ENCODE data around the gene CASP8.
A peak's percentile ranks its signal among the peaks of the same experiment; 100 is the strongest.
"Not testable (repeated sequence)": the region's sequence is repeated elsewhere in the genome, so short reads cannot be mapped to it uniquely, and the experiment has no call there.

The CASP8 gene

DNA sequence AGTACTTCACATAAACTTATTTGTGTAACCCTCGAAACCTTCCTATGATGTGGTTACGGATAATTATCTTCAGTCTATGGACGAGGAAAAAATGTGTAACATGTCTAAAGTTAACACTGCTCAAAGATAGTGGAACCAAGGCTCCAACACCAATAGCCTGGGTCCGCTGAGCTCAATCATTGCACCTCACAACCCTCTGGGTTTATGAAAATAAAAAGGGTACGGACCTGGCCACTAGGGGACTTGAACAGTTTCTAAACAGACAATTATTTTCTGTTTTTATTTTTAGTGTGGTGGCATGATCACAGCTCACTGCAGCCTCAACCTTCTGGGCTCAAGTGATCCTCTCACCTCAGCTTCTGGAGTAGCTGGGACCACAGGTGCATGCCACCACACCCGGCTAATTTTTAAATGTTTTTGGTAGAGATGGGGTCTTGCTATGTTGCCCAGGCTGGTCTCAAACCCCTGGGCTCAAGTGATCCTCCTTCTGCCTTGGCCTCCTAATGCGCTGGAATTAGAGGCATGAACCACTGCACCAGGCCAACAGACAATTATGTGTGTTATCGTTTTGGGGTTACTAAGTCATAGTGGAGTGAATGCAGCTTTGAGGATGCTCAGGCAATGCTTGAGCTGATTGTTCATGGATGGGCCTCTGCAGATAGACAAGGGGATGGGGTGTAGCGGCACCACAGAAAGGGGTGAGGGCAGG lies 10.1 kb downstream of the CASP8 start:
- DNase-seq, result peak in 1 of 5 experiments; percentile 27

DNA sequence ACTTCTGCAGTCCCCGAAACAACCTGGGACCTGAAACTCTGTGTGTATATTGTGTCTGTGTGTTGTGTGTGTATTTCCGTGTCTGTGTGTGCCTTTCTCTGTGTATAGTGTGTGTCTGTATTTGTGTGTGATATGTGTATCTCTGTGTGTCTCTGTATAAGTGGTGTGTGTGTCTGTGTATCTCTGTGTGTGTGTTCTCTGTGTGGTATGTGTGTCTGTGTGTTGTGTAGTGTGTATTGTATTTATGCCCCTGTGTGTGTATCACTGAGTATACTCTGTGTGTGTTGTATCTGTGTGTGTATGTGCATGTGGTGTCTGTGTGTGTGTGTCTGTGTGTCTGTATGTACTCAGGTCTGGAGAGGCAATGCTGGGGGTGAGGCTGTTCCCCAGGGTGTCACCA lies 11.6 kb downstream of the CASP8 start:
- DNase-seq, result no peak

GRCh38 chr2:201273330-201273983 lies 13.1 kb downstream of the CASP8 start:
- peak in 1 of 5 experiments; percentile 56 for DNase-seq

GRCh38 chr2:201275069-201275468 lies 14.7 kb downstream of the CASP8 start:
- DNase-seq, result no peak

- no peak for DNase-seq
These were observed 15.7 kb downstream of the CASP8 start for GRCh38 chr2:201275990-201276389.

- no peak for DNase-seq
These were observed 16.2 kb downstream of the CASP8 start for GRCh38 chr2:201276511-201276910.

DNA sequence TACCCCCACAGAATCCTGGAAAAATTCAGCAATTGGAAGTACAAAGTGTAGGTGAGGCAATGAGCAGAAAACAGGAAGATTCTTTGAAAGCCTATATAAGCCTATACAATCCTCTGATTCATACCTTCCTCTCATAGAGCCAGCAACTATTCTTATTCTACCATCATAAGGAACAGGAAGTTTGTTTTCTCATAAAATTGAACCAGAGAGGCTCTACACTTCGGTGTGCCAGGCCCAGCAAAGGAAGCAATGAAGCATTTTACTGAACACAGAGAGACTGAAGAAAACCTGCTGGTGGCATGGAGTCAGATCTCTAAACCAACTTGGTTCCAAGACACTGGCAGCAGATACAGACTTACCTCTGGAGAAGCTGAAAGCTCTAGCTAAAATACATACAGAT lies 18.7 kb downstream of the CASP8 start:
- DNase-seq, result no peak

- DNase-seq, result no peak
These were observed 20.1 kb downstream of the CASP8 start for GRCh38 chr2:201280191-201281040.

- DNase-seq, result no peak
These were observed 25.2 kb downstream of the CASP8 start for GRCh38 chr2:201285499-201285898.

DNA sequence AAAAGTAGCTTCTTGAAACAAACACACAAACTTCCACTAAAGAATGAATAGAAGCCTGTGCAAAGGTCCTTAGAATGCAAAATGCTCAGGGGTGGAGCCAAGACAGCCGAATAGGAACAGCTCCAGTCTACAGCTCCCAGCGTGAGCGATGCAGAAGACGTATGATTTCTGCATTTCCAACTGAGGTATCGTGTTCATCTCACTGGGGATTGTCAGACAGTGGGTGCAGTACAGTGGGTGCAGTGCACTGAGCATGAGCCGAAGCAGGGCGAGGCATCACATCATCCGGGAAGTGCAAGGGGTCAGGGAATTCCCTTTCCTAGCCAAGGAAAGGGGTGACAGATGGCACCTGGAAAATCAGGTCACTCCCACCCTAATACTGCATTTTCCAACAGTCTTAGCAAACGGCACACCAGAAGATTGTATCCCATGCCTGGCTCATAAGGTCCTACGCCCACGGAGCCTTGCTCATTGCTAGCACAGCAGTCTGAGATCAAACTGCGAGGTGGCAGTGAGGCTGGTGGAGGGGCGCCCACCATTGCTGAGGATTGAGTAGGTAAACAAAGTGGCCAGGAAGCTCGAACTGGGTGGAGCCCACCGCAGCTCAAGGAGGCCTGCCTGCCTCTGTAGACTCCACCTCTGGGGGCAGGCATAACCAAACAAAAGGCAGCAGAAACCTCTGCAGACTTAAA lies 30.3 kb downstream of the CASP8 start:
- DNase-seq, result not testable (repeated sequence)

GRCh38 chr2:201298462-201299052 lies 38.2 kb downstream of the CASP8 start:
- no peak for DNase-seq

DNA sequence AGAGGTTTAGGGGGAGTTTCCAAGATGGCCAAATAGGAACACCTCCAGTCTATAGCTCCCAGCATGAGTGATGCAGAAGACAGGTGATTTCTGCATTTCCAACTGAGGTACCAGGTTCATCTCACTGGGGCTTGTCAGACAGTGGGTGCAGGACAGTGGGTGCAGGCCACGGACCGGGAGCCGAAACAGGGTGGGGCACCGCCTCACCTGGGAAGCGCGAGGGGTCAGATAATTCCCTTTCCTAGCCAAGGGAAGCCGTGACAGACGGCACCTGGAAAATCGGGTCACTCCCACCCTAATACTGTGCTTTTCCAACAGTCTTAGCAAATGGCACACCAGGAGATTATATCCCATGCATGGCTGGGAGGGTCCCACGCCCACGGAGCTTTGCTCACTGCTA lies 39.6 kb downstream of the CASP8 start:
- not testable (repeated sequence) for DNase-seq

- no peak for DNase-seq
These were observed 47.5 kb downstream of the CASP8 start for GRCh38 chr2:201307876-201308275.

DNA sequence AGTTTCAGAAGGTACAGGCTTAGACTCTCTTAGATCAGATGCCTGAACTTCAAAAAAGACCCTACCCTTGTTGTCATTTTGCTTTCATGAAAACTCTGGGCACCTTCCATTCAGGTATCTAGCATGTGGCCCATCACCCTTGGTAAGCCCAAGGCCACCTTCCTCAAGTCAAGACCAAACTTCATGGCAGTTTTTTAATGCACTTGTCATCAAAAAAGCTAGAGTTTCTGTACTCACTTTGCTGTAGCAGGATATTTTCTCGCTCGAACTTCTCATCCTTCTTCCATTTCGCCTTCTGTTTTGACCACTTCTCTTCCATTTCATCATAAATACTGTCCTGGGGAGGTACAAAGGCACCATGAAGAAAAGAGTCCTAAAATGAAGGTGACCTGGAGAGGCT lies 48.6 kb downstream of the CASP8 start:
- no peak for DNase-seq

- DNase-seq, result no peak
These were observed 53.0 kb downstream of the CASP8 start for GRCh38 chr2:201313362-201313761.

GRCh38 chr2:201319511-201319910 lies 59.2 kb downstream of the CASP8 start:
- no peak for DNase-seq

GRCh38 chr2:201320257-201320656 lies 59.9 kb downstream of the CASP8 start:
- no peak for DNase-seq

GRCh38 chr2:201320701-201321100 lies 60.4 kb downstream of the CASP8 start:
- no peak for DNase-seq

DNA sequence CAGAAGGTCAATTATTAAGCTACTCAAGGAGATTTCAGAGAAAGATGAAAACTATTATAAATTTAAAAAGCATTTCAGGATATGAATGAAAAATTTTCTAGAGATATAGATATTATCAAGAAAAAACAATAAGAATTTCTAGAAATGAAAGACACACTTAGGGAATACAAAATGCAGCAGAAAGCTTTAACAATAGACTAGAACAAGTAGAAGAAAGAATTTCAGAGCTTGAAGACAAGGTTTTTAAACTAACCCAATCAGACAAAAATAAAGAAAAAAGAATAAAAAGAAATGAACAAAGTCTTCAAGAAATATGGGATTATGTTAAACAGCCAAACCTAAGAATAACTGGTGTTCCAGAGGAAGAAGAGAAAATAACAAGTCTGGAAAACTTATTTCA lies 62.4 kb downstream of the CASP8 start:
- no peak for DNase-seq

DNA sequence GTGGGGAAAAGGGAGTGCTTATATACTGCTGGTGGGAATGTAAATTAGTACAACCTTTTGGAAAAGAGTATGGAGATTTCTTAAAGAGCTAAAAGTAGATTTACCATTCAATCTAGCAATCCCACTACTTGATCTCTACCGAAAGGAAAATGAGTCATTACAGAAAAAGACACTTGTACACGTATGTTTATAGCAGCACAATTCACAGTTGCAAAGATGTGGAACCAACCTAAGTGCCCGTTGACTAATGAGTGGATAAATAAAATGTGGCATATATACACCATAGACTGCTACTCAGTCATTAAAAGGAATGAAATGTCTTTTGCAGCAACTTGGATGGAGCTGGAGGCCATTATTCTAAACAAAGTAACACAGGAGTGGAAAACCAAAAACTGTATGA lies 67.3 kb downstream of the CASP8 start:
- DNase-seq, result peak in 1 of 5 experiments; percentile 62

DNA sequence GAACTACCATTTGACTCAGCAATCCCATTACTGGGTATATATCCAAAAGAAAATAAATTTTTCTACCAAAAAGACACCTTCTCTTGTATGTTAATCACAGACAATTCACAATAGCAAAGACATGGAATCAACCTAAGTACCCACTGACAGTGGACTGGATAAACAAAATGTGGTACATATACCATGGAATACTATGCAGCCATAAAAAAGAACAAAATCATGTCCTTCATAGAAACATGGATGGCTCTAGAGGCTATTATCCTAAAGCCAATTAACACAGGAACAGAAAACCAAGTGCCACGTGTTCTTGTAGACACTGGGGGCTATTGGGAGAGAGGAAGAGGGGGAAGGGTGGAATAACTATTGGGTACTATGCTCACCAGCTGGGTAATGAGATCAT lies 69.1 kb downstream of the CASP8 start:
- no peak for DNase-seq
